C4-2B (cell line): ENCODE data around the gene ETV6.

Experiments
- CTCF ChIP-seq: fragments of 450-650 bp; conservative IDR thresholded peaks from 2 replicates; pipeline ENCODE4 v1.5.1; 2017; ENCODE audit warnings: mild to moderate bottlenecking
- ZFX ChIP-seq: fragments of 450-650 bp; IDR thresholded peaks from 2 replicates; pipeline ENCODE4 v1.6.1; 2017

GRCh38 chr12:11778713-11779685 is 129.5 kb downstream of the ETV6 start:
- TF ChIP-seq CTCF (no peak), ZFX (no peak)
